Stimulated activated CD8-positive, alpha-beta memory T cell treated with anti-CD3 and anti-CD28 coated beads, Interleukin-4, amount 100 ng/mL, for 1 hour (primary cell): ENCODE data around the gene PIEZO1.
"Not testable (repeated sequence)": the region's sequence is repeated elsewhere in the genome, so short reads cannot be mapped to it uniquely, and the experiment has no call there.

Experiments
- DNase-seq, 2 donors: peaks; one replicate each; pipeline ENCODE4 v3.0.0-alpha.2; 2020; ENCODE audit warnings: low read depth in 2 of 2, low spot score in 1 of 2

The PIEZO1 gene, protein sequence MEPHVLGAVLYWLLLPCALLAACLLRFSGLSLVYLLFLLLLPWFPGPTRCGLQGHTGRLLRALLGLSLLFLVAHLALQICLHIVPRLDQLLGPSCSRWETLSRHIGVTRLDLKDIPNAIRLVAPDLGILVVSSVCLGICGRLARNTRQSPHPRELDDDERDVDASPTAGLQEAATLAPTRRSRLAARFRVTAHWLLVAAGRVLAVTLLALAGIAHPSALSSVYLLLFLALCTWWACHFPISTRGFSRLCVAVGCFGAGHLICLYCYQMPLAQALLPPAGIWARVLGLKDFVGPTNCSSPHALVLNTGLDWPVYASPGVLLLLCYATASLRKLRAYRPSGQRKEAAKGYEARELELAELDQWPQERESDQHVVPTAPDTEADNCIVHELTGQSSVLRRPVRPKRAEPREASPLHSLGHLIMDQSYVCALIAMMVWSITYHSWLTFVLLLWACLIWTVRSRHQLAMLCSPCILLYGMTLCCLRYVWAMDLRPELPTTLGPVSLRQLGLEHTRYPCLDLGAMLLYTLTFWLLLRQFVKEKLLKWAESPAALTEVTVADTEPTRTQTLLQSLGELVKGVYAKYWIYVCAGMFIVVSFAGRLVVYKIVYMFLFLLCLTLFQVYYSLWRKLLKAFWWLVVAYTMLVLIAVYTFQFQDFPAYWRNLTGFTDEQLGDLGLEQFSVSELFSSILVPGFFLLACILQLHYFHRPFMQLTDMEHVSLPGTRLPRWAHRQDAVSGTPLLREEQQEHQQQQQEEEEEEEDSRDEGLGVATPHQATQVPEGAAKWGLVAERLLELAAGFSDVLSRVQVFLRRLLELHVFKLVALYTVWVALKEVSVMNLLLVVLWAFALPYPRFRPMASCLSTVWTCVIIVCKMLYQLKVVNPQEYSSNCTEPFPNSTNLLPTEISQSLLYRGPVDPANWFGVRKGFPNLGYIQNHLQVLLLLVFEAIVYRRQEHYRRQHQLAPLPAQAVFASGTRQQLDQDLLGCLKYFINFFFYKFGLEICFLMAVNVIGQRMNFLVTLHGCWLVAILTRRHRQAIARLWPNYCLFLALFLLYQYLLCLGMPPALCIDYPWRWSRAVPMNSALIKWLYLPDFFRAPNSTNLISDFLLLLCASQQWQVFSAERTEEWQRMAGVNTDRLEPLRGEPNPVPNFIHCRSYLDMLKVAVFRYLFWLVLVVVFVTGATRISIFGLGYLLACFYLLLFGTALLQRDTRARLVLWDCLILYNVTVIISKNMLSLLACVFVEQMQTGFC (N-terminal part only)

DNA sequence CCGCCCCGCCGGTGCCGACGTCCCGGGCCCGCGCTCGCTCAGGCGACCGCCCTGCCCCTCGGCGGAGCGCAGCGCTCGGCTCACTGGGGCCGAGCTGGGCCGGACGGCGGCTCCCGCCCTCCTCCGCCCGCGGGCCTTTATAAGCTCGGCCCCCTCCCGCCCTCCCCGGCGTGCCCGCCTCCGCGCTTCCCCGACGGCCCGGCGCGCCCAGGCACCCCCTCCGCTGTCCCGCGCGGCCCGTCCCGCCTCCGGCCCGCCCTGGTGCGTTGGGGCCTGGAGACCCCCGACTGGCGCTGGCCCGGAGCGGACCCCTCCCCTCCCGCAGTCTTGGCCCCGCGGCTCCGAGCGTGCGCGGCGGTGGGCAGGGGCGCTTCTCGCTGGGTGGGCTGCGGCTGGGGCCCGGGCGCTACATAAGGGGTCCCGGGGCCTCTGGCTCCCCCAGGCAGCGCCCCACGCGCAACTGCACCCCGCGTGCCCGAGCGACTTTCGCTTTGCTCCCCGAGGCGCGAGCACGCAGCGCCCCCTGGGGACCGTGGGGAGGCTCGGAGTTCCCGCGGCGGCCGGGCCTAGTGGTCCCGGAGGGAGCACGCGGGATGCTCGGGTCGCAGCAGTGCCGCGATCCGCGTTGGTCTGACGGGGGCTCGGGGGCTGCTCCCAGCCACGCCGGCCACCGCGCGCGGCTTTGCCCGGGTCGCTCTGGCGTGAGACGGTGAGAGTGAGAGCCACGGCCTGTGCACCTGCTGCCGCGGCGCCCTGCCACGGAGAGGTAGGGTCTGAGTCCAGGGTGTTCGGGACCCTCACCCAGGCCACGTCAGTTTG is at the start of gene PIEZO1:
Gene PIEZO1 (minus strand): TSS at position 115 of the 819 bp plus-strand sequence. CDS start 256 bp downstream, outside the sequence.
- peak in 1 of 2 donors; percentile 73 for DNase-seq

DNA sequence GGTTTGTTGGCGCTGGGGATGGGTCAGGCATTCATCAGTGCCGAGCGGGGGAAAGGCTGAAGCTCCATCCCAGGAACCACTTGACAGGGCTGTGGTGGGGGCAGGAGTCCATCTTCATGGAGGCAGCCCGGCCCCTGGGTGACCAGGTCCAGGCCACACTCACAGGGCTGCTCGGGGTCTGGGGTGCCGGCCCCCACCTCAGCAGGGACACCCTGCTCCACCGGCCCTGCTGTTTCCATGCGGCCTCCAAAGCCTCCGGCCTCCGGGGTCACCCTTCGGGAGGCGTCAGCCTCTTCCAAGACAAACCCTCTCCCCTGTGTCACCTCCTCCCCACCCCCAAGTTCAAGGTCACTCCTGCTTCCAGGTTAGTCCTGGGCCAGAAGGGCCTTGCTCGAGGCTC is 49.6 kb upstream of the PIEZO1 start:
- DNase-seq, result no peak

DNA sequence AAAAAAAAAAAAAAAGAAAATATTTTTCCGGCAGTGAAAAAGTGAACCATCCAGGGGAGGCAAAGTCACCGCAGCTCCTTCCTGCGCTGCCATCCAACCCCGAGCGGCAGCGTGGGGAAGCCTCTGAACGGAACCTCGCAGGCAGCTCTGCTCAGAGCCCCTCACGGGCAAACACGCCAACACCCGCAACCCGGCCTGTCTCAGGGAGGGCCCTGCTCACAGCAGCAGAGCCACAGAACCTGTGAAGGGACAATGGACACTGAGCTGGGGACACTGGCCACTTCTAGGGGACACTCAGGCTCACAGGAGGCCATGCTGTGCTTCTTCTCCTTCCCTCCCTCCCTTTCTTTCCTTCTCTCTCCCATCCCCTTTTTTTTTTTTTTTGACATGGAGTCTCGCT is 48.1 kb upstream of the PIEZO1 start:
- DNase-seq, result no peak

DNA sequence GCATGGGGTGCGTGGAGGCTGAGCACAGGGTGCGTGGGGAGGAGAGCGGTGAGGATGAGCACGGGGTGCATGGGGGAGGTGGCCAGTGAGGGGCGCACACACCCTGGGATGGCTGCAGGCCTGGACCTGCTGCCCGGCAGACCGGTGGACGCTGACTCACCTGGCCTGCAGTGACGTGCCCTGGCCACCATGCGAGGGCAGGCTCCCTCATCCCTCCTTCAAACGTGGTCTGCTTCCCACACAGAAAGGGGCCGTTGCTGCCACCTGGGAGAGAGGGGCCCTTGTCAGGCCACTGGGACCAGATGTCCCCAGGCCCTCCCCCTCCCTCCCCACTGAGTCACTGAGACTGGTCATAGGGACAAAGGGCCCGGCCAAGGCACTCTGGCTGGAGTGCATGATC is 46.8 kb upstream of the PIEZO1 start:
- DNase-seq, result no peak

DNA sequence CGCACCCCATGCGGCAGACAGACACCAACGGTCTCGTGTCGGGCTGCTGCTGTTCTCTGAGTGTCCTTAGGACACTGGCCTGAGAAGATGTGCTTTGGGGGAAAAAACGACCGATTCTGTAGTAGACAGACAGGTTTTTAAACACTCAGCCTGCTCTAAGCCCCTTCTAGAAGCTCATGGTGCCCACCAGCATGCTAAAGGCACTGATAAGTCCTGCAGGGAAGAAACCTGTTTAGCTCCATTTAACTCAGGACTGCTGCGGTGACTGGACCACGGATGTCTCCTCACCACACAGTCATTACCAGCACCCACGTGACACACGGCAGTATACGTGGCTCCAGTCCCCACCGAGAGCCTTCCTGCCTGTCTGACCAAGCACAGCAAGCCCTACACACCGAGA is 45.8 kb upstream of the PIEZO1 start:
- no peak for DNase-seq

DNA sequence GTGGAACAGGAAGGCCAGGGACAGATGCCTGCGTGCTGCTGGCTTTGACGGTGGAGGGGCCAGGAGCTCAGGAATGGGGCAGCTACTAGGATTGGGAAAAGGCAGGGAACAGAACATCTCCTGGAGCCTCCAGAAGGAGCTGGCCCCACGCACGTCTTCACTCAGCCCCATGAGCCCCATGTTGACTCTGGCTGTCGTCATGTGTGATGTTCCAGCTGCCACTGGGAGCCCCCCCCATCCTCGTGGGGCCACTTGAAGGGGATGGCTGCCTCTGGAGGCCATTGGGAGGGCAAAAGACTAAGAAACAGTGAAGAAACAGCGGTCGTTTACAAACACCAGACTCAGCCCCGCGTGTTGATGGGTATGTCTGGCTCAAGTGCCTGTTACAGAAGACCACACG is 45.2 kb upstream of the PIEZO1 start:
- no peak for DNase-seq

DNA sequence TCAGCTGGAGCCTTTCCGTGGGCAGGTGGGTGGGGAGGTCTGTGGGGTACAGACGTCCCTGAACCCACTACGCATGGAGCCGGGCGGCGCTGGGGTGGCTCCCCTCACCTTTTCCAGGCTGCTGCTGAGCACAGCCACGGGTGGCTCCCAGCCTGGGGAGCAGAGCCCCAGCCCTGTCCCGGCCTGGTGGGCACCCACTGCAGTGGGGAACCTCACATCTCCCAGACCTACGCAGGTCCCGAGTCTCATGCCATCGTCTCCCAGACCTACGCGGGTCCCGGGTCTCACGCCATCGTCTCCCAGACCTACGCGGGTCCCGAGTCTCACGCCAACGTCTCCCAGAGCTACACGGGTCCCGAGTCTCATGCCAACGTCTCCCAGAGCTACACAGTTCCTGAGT is 43.7 kb upstream of the PIEZO1 start:
- no peak for DNase-seq

DNA sequence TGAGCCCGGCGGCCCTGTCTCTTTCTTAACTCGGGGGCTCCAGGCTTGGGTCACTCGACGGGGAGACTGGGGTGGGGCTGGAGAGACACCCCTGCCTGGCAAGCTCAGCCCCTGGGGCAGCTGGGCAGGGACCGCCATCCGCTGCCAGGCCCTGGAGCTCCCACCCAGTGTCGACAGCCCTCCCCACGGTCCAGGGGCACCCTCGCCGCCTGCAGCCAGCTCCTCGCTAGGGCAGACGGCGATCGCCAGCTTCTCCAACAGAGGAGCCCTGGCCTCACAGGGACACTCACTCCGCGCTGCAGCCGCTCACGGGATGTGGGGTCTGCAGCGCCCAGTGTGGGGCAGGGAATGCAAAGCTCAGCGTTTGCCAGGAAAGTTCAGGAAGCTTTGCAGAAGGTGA is 42.7 kb upstream of the PIEZO1 start:
- no peak for DNase-seq

DNA sequence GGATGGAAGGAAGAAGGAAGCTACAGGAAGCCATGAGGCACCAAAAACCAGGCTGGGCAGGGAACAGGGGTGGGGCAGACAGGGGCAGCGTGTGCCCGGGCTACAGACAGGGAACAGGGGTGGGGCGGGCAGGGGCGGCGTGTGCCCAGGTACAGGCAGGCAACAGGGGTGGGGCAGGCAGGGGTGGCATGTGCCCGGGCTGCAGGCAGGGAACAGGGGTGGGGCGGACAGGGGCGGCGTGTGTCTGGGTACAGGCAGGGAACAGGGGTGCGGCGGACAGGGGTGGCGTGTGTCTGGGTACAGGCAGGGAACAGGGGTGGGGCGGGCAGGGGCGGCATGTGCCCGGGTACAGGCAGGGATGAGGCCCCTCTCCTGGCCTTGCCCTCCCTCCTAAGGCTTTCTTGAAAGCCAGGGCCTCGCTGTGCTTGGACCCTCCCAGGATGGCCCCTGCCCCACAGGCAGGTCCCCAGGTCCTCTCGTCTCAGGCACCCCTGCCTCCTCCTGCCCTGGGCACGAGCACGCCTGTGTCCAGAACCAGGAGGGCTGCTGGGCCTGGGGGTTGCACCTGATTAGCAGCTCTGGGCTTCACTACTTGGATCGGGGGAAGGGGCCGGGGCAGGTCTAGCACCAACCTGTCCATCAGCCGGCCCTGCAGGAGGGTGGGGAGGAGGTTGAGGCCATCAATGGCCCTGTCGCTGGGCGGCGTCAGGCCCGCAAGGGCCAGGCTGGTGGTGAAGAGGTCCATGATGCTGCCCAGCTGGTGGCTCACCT is 41.2 kb upstream of the PIEZO1 start:
- DNase-seq, result no peak

DNA sequence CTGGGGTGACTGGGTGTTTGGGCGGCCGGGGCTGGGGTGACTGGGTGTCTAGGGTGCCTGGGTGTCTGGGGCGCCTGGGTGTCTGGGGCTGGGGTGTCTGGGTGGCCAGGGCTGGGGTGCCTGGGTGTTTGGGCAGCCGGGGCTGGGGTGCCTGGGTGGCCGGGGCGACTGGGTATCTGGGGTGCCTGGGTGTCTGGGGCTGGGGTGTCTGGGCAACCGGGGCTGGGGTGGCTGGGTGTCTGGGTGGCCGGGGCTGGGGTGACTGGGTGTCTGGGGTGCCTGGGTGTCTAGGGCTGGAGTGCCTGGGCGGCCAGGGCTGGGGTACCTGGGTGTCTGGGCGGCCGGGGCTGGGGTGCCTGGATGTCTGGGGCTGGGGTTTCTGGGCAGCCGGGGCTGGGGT is 40.1 kb upstream of the PIEZO1 start:
- DNase-seq, result no peak

DNA sequence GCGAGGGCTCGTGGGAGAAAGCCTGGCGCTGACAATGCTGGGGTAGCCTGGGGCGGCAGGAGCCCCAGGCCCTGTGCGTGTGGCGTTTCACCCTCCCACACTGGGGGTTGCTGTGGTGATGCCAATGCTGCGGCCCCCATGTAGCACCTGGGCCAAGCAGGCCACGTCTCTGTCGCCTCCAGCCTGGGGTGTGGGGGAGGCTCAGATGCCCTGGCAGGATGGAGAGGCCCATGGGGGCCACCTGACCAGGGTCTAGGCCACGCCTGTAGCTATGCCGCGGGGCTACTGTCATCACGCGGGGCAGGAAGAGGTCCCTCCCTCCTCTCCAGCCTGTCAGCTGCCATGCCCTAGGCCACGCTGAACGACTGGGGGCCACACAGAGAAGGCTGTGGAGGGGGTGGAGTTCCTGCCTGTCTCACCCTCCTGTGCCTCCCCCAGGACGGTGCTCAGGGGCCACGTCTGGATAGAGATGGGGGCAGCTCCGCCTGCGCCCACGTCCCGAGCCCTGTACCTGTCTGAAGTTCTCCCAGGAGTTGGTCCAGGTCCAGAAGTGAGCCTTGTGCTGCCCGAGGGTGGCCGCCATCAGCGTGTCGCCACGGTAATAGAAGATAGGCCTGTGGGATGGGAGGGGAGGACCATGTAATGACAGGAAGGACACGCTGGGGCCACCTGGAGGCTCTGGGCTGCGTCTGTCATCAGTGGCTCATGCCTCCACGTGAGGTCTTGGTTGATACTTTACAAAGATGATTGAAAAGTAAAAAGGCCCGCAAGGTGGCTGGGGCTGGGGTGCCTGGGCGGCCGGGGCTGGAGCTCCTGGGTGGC is 39.4 kb upstream of the PIEZO1 start:
- no peak for DNase-seq

DNA sequence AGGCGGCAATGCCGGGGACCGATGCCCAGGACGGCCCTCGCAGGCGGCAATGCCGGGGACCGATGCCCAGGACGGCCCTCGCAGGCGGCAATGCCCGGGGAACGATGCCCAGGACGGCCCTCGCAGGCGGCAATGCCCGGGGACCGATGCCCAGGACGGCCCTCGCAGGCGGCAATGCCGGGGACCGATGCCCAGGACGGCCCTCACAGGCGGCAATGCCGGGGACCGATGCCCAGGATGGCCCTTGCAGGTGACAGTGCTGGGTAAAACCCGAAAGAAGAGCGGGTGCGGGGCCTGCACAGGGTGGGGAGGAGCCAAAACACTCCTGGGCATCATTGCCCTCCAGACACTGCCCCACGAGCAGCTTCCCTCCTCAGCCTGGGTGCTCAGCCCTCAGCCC is 38.6 kb upstream of the PIEZO1 start:
- not testable (repeated sequence) for DNase-seq

DNA sequence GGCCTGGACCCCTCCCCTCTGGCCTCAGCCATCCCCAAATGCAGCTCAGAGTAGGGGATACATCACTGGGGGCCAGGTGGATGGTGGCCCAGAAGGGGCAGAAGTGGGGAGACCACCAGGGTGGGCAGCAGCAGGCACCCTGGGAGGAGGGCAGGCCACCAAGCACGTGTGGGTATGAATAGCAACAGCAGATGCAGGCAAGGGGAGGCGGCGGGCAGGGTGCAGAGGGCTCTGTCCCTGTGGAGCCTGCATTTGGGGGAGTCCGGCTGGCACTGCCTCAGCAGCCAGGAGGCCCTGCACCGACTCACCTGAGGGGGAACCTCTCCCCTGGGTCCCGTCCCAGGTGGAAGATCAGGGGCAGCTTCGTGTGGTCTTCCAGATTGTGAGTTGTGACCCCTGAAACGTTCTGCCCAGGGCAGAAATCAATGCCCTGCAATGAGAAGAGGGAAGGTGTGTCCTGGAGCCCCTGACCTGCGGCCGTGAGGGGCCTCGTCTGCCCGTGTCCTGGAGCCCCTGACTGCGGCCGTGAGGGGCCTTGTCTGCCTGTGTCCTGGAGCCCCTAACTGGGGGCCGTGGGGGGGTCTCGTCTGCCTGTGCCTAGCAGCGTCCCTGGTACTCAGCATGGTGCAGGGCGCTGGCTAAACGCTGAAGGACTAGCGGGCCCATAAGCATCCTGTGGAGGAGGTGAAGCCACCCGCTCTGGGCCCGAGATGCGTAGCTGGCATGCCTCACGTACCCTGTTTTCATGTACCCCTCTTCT is 37.4 kb upstream of the PIEZO1 start:
- no peak for DNase-seq

DNA sequence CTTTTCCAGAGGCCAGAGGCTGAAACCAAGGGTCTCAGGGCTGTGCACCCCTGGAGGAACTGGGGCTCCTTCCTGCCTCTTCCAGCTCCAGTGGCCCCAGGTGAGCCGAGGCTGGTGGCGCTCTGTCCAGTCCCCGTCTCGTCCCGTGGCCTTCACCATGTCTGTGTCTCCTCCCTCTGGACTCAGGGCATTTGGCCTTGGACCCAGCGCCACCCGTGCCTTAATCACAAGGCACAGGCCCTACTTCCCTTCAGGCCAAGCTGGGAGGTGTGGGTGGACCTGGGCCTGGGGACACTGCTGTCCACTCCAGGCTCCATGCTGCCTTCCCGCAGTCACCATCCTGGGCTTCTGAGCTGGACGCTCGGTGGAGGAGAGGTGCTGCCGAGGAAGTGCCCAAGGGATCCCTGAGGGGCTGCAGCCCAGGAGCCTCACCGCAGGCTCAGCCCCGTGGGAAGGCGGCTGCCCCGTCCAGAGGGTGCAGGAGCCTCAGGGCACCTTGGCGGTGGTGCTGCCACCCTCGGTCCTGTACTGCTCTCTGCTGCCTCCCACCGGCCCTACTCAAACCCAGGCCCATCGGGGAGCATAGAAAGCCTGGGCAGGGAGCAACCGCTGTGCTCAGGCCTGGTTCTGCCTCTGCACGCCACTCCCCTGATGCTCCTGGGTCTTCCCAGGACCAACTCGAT is 36.3 kb upstream of the PIEZO1 start:
- no peak for DNase-seq

DNA sequence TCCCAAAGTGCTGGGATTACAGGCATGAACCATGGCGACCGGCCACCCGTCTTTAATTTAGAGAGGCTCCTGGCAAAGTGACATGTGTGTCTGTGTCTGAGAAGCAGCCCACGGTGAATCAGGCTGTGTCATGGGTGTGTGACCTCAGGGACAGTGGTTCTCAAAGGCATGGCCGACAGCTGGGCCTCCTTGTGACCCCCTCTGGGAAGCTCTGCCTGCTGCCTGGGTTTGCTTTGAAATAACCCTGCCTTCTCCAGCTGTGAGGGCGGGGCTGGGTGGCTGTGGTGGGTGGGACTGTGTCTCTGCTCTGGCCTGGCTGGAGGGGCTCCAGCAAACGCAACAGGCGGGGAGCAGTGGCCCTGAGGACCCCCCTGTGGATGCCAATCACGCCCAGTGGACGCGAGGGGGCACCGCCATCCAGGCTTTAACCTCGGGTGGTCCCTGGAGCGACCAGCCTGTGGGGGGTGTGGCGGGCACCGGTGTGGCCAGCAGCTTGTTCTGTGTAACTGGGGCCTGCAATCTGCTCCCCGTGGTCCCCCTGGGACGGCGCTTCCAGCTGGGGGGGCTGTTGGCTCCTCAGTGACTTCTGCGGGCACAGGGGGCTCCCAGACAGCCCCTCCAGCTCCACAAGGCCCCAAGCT is 35.5 kb upstream of the PIEZO1 start:
- DNase-seq, result no peak

DNA sequence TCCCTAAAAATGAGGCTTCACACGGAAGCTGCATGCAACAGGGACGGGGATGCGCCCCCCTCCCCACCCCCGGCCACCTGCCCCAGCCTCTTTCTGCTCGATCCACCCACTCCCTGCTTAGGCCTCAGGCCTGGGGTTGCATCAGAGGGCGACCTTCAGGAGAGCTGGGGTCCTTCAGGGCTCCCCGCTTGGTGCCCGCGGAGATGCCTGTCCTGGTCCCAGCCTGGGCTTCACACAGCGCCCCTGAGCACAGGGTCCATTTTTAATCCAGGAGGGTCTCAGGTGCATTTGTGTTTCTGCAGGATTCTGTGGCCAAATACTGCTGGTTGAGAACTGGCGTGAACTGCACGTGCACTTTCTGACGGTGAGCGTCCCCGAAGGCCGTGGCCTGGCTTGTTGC is 34.1 kb upstream of the PIEZO1 start:
- no peak for DNase-seq

DNA sequence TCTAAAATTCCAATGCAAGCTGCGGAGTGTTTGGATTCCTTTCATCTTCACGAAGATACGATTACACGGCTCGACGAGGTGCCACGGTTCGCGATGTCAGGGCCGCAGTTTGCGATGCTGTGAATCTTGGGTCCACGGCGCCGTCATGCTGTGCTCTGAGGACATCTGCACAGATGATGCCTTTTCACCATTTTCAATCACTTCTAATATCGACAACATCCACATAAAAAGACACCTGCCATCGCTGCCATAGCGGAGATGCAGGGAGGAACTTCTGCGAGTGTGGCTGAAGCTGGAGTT is 33.5 kb upstream of the PIEZO1 start:
- no peak for DNase-seq
